ENCODE results near the gene ARHGAP22. TPM values are rescaled to one million over a fixed set of nuclear protein-coding genes. Genes with fewer than 3 reads are reported as not detected.

The ARHGAP22 gene
- total and polyA plus RNA-seq, 2 of the 4 experiments (the other 2 are of a cell fraction) = 28.3 to 30.2 TPM

GRCh38 chr10:48517911-48518811, 86.7 kb downstream of the ARHGAP22 start:
- no TSS peak for BruUV-seq (replicated peaks)
- no peak overlapping the region for H3K4me3 ChIP-seq (ENCODE audit: insufficient read depth, low read depth, low read length)
- WGBS, 2 experiments (ENCODE audit: extremely low coverage in 2 of 2, insufficient read length in 1 of 2) = 91% methylated on average over 10 of the region's 13 CpGs; no CpG with 5 or more reads in 1 of the 2 experiments
- no peak overlapping the region for H3K56ac ChIP-seq (ENCODE audit: extremely low read depth, insufficient read depth, low read length)
- CTCF ChIA-PET = no interaction called here
- TF ChIP-seq NFE2L2 (IDR thresholded peaks at IDR 0.05; ENCODE audit: low read depth, low read length) (no peak), SMC3 (IDR thresholded peaks at IDR 0.05; ENCODE audit: low read depth, low read length) (no peak), MAFK (IDR thresholded peaks at IDR 0.05; ENCODE audit: low read depth, low read length) (no peak), RCOR1 (IDR thresholded peaks at IDR 0.05; ENCODE audit: insufficient replicate concordance, low read length) (no peak)
- H3K9me1 ChIP-seq (ENCODE audit: insufficient read depth, low read length) = peaks cover 9% of the 10 kb centered on the region
- no peak overlapping the region for H2BK120ac ChIP-seq (ENCODE audit: low read depth, low read length)
- DNase-seq (no peak), ATAC-seq (ENCODE audit: low read depth) (no peak)
- H3K4ac ChIP-seq (ENCODE audit: low read depth, low read length) = no peak overlapping the region
- H3K14ac ChIP-seq (replicated peaks; ENCODE audit: low read depth, low read length) = no peak overlapping the region
- peaks cover 19% of the 10 kb centered on the region for H4K20me1 ChIP-seq (ENCODE audit: insufficient read depth, low read length)
- no peak overlapping the region for H4K8ac ChIP-seq (ENCODE audit: low read depth in 2 of 2, low read length in 2 of 2)
- H3K4me1 ChIP-seq (ENCODE audit: control insufficient read depth, insufficient read depth, low read length) = peaks cover 11% of the 10 kb centered on the region
- H3K27ac ChIP-seq (ENCODE audit: insufficient read depth, low read length) = no peak overlapping the region
- no peak overlapping the region for H2BK15ac ChIP-seq (ENCODE audit: low read depth, low read length)
- H2AK5ac ChIP-seq (ENCODE audit: low read depth, low read length) = 0 out of 2 replicates have a peak overlapping the region, but pooled peaks have one; percentile 13
- H3K18ac ChIP-seq (ENCODE audit: low read depth, low read length) = no peak overlapping the region
- in situ Hi-C loops (cut with MboI; ENCODE audit: low sequenced_read_pairs) (loop anchor here (25.0 kb wide), 2 partner anchors 156 to 306 kb away; no protein-coding TSS in a partner anchor), dilution Hi-C loops (cut with HindIII; ENCODE audit: low sequenced_read_pairs, unreplicated experiment) (no loop called here), intact Hi-C loops (cut with micrococcal nuclease) (no loop called here)
- peaks cover 39 to 75% of the 10 kb centered on the region in 2 experiments for H3K79me1 ChIP-seq (ENCODE audit: low read depth in 1 of 2, low read length in 2 of 2)
- no peaks in the 10 kb centered on the region; the same call in 1 of the 2 replicates for H3K36me3 ChIP-seq (ENCODE audit: control insufficient read depth, insufficient read depth, low read length)
- H2BK20ac ChIP-seq (ENCODE audit: low read depth, low read length) = no peak overlapping the region
- no peak overlapping the region for H3K9ac ChIP-seq (ENCODE audit: low read depth, low read length)
- H3K9me3 ChIP-seq (ENCODE audit: control insufficient read depth, insufficient read depth, low read length) = peaks cover 4% of the 10 kb centered on the region
- no peak overlapping the region; the same call in 1 of the 2 replicates for H4K5ac ChIP-seq (ENCODE audit: low read depth, low read length)
- no peak overlapping the region for H3K23ac ChIP-seq (ENCODE audit: low read depth, low read length)
- H2AK9ac ChIP-seq (replicated peaks; ENCODE audit: low read depth, low read length, poor library complexity) = no peak overlapping the region
- no peak overlapping the region for H2BK5ac ChIP-seq (ENCODE audit: low read depth, low read length, poor library complexity, severe bottlenecking)
- no peak overlapping the region for H4K91ac ChIP-seq (ENCODE audit: insufficient read depth, low read depth, low read length)
- no peak overlapping the region for H3K4me2 ChIP-seq (ENCODE audit: low read depth, low read length)
- peak overlapping the region; percentile 16 for H2AFZ ChIP-seq (replicated peaks; ENCODE audit: low read length, poor library complexity)
- H3K27me3 ChIP-seq (ENCODE audit: control insufficient read depth, insufficient read depth, low read length) = no peaks in the 10 kb centered on the region
- POLR2A ChIA-PET (ENCODE audit: unreplicated experiment) = interaction anchor here (0.6 kb wide), 1 partner anchor 187 kb away, joined by 3 read pairs; no protein-coding TSS in a partner anchor

All from IMR-90 (cell line).